GM13976 (cell line): ENCODE data around the gene ALDH1L1.

Experiments used
- DNase-seq: peaks from one replicate; pipeline ENCODE4 v3.0.0; 2012; ENCODE audit warnings: low spot score
- in situ Hi-C: fragments of 300-500 bp; cut with MboI; formaldehyde crosslinking; loops from one replicate; pipeline ENCODE4 v1.12.0; 2022; ENCODE audit warnings: low sequenced_read_pairs, mixed read lengths, inconsistent platforms; ENCODE audit not compliant: unreplicated experiment
- TF ChIP-seq, protein P1 (sequence below): IDR thresholded peaks from 2 replicates; pipeline ENCODE4 v1.5.1; 2012; ENCODE audit warnings: borderline replicate concordance, mild to moderate bottlenecking; ENCODE audit not compliant: insufficient read depth; ENCODE audit errors: extremely low read depth, missing control alignments, control extremely low read depth

The ALDH1L1 gene

DNA sequence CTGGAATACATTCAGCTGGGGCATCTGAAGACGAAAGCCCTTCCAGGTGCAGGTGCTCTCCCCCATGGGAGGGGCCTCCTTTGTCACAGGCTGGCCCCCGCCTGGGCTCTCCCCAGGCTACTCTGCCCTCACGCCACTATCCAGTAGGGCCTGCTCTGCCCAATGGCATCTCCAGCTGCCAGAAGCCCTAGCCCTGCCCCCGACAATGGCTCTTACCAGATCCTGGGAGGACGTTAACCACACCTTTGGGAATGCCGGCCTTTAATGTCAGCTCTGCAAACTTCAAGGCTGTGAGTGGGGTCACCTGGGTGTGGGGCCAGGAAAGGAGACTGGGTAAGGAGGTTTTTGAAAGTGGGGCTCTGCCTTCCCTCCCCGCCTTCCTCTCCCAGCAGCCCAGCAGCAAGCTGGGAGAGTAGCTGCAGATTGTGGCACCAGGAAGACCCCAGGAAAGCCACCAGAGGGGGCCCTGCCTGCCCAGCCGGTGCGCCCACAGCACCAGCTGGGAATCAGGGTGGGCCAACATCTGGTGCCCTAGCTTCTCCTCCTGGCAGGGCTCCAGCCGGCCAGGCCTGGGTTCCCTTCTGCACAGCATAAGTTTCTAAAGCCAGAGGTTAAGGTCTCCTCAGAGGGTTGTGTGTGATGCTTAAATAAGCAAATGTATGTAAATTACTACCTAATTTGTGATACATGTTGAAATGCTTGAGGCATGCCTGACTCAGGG lies 56.1 kb downstream of the ALDH1L1 start:
- TF ChIP-seq, protein P1, sequence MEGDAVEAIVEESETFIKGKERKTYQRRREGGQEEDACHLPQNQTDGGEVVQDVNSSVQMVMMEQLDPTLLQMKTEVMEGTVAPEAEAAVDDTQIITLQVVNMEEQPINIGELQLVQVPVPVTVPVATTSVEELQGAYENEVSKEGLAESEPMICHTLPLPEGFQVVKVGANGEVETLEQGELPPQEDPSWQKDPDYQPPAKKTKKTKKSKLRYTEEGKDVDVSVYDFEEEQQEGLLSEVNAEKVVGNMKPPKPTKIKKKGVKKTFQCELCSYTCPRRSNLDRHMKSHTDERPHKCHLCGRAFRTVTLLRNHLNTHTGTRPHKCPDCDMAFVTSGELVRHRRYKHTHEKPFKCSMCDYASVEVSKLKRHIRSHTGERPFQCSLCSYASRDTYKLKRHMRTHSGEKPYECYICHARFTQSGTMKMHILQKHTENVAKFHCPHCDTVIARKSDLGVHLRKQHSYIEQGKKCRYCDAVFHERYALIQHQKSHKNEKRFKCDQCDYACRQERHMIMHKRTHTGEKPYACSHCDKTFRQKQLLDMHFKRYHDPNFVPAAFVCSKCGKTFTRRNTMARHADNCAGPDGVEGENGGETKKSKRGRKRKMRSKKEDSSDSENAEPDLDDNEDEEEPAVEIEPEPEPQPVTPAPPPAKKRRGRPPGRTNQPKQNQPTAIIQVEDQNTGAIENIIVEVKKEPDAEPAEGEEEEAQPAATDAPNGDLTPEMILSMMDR: no peak
- DNase-seq: no peak
- in situ Hi-C loops: no loop called here

- in situ Hi-C loops: no loop called here
- TF ChIP-seq, protein P1: no peak
- DNase-seq: no peak
Observed at GRCh38 chr3:126121632-126122031, 58.8 kb downstream of the ALDH1L1 start.

DNA sequence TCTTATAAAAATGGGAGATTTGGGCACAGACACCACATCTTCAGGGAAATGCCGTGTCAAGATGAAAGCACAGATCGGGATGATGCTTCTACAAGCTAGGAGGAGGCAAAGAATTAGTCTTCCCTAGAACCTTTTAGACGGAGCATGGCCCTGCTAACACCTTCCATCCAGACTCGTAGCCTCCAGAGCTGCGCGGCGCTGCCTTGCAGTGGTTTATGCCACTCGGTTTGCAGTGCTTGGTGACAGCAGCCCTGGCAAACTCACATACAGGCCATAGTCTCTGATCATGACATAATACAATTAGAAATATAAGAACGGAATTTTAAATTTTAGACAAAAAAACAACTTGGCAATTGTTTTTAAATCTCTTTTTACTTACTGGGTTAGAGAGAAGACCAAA lies 59.3 kb downstream of the ALDH1L1 start:
- in situ Hi-C loops: no loop called here
- no peak for DNase-seq
- TF ChIP-seq, protein P1: no peak

GRCh38 chr3:126119976-126120375 lies 60.4 kb downstream of the ALDH1L1 start:
- TF ChIP-seq, protein P1: no peak
- in situ Hi-C loops: no loop called here
- DNase-seq: no peak

DNA sequence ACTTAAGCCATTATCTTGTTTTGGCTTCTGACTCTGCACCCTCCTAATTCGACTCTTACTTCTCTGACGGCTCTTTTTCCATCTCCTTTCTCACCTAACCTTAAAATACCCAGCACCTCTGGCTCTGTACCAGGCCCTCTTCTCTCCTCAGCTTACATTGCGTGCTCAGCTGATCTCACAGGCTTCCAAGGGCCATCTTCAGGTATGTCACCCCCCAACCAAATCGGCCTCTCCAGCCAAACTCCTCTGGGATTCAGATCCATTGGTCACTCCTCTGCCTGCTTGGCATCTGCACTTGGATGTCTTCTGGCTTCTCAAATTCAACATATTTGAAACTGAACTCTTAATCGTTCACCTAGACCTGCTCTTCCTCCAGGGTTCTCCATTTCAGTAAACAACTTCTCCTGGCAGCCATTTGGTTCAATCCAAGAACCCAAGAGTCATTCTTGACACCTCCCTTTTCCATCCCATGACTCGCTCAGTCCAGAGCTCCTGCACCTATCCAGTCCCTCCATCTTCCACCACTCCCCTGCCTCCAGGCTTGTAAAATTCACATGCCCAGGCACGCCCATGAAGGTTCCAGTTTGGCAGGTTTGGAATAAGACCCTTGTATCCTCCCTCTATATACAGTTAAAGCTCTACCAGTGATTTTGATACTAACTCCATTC lies 61.2 kb downstream of the ALDH1L1 start:
- DNase-seq: no peak
- TF ChIP-seq, protein P1: no peak
- in situ Hi-C loops: no loop called here

GRCh38 chr3:126118591-126118990 lies 61.8 kb downstream of the ALDH1L1 start:
- TF ChIP-seq, protein P1: no peak
- DNase-seq: no peak
- in situ Hi-C loops: no loop called here

DNA sequence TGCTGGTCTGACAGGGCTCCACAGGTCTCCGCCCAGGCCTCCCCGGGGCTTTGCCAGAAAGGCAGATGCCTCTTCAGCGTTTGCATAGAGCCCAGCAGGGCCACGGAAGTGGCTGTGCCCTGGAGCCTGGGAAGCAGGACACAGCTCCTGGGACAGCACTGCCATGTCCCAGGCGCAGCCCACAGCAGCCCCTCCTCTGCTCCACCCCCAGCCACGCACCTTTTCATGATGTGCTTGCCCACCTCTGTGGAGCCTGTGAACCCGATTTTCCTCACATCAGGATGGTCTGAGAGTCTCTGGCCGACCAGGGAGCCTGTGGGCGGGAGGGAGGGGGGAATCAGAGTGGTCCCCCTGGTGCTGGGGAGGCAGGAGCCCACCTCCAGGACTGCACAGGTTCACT lies 62.6 kb downstream of the ALDH1L1 start:
- in situ Hi-C loops: no loop called here
- DNase-seq: no peak

More for the DNA sequence above, 62.6 kb downstream of the ALDH1L1 start:
- TF ChIP-seq, protein P1: no peak
